Measurements from ENCODE around the gene FARSB.
"Not testable (repeated sequence)": the region's sequence is repeated elsewhere in the genome, so short reads cannot be mapped to it uniquely, and the experiment has no call there.

FARSB gene

DNA sequence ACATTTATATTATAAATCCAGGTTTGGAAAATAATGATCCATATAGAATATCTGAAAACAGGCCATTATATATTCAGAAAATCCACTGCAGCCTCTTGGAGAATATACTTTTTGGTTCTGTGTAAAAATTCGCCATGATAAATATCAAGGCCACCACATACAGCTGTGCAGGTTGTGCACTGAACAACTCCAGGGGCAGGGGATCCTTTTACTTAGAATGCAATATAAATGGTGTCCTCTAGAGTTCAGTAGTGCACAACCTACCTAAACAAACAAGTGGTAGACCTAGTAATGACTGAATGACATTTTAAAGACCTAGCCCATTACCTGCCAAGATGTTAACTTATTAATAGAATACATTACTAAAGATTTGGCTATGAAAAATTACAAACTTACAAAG is 37.9 kb upstream of the FARSB start:
- H3K4me3 ChIP-seq (ENCODE audit: low read depth, low read length), result no peak overlapping the region
- DNase-seq (ENCODE audit: low read depth), result peak; percentile 47
- TF ChIP-seq, protein P1, sequence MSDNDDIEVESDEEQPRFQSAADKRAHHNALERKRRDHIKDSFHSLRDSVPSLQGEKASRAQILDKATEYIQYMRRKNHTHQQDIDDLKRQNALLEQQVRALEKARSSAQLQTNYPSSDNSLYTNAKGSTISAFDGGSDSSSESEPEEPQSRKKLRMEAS (IDR thresholded peaks at IDR 0.05; ENCODE audit: low read depth, low read length), result no peak
- TF ChIP-seq POLR2A (IDR thresholded peaks at IDR 0.05; ENCODE audit: extremely low read depth, insufficient read length) (no peak), MYC (IDR thresholded peaks at IDR 0.05; ENCODE audit: low read depth, low read length) (no peak)
- TF ChIP-seq, protein P2, sequence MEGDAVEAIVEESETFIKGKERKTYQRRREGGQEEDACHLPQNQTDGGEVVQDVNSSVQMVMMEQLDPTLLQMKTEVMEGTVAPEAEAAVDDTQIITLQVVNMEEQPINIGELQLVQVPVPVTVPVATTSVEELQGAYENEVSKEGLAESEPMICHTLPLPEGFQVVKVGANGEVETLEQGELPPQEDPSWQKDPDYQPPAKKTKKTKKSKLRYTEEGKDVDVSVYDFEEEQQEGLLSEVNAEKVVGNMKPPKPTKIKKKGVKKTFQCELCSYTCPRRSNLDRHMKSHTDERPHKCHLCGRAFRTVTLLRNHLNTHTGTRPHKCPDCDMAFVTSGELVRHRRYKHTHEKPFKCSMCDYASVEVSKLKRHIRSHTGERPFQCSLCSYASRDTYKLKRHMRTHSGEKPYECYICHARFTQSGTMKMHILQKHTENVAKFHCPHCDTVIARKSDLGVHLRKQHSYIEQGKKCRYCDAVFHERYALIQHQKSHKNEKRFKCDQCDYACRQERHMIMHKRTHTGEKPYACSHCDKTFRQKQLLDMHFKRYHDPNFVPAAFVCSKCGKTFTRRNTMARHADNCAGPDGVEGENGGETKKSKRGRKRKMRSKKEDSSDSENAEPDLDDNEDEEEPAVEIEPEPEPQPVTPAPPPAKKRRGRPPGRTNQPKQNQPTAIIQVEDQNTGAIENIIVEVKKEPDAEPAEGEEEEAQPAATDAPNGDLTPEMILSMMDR (IDR thresholded peaks at IDR 0.05; ENCODE audit: low read depth, low read length), result no peak

DNA sequence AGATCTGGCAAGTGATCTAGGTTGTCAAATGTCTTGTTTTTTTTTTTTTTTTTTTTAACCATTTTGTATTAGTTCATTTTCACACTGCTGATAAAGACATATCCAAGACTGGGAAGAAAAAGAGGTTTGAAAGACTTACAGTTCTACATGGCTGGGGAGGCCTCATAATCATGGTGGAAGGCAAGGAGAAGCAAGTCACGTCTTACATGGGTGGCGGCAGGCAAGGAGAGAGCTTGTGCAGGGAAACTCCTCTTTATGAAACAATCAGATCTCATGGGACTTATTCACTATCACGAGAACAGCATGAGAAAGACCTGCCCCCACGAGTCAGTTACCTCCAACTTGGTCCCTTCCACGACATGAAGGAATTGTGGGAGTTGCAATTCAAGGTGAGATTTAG is 37.5 kb upstream of the FARSB start:
- H3K4me3 ChIP-seq (ENCODE audit: low read depth, low read length); DNase-seq (ENCODE audit: low read depth): not testable (repeated sequence)

DNA sequence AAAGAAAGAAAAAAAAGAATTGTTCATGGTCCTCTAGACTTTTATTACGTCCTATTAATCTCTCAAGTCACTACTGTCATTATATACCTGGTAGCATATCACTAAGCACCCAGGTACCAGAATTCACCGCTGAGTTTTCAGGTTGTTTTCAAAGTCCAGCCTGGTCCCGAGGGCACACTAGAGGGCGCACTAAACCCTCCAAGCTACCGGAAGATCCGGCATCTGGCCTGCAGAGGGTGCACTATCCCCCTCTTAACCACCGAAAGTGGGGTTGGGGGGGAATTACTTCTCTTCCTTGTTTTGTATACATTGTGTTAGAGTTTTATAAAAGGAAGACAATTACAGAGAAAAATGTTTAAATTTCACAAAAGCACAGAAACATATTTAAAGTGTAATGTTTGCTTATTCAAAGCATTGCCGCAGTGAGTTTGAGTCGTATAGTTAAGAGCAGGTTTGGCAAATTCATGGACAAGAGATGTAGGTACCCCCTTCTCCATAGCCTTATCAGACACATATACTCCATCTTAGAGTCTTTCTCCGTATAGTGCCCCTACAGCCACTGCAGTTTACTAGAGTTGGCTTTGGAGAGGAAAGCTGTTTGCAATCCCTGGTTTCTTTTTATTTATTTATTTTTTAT is 34.8 kb upstream of the FARSB start:
- TF ChIP-seq POLR2A (IDR thresholded peaks at IDR 0.05; ENCODE audit: extremely low read depth, insufficient read length) (no peak), MYC (IDR thresholded peaks at IDR 0.05; ENCODE audit: low read depth, low read length) (no peak)
- TF ChIP-seq, protein P2 (IDR thresholded peaks at IDR 0.05; ENCODE audit: low read depth, low read length), result peak; percentile 100
- TF ChIP-seq, protein P1 (IDR thresholded peaks at IDR 0.05; ENCODE audit: low read depth, low read length), result no peak
- DNase-seq (ENCODE audit: low read depth), result peak; percentile 87
- H3K4me3 ChIP-seq (ENCODE audit: low read depth, low read length), result no peak overlapping the region

DNA sequence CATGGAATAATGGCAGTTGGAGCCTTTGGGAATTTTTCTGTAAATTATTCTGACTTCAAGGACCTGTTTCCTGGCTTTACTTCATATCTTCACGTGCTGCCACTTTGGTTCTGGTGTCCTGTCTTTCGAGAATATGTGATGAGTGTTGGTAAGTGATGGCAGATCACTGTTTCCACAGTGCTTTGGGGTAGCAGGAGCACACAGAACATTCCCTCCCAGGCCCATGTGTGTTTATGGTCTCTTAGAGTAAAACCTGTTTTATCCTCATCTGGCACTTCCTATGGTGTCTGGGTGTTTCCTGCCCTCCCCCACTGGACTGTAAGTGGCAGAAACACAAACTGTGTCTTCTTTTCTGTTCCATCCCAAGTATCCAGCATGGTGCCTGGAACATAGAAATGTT is 33.4 kb upstream of the FARSB start:
- TF ChIP-seq POLR2A (IDR thresholded peaks at IDR 0.05; ENCODE audit: extremely low read depth, insufficient read length) (no peak), MYC (IDR thresholded peaks at IDR 0.05; ENCODE audit: low read depth, low read length) (no peak)
- TF ChIP-seq, protein P2 (IDR thresholded peaks at IDR 0.05; ENCODE audit: low read depth, low read length), result no peak
- H3K4me3 ChIP-seq (ENCODE audit: low read depth, low read length), result no peak overlapping the region
- DNase-seq (ENCODE audit: low read depth), result no peak

DNA sequence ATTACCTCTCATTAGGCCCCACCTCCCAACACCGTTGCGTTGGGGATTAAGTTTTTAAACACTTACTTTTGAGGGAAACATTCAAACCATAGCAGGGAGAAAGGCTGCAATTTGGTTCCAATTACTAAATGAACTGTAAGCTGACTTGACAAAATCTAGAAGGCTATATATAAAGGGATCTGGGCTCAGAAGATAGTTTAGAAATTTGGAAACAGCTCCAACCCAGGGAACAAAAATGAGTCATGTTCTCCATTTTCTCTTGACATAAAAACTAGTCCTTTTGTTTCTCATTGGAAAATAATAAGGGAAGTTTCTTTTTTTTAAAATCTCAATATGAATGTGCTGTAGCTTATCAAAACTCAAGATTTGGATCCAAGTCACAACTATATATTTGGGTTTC is 33.0 kb upstream of the FARSB start:
- TF ChIP-seq, protein P1 (IDR thresholded peaks at IDR 0.05; ENCODE audit: low read depth, low read length), result no peak
- TF ChIP-seq, protein P2 (IDR thresholded peaks at IDR 0.05; ENCODE audit: low read depth, low read length), result no peak
- TF ChIP-seq POLR2A (IDR thresholded peaks at IDR 0.05; ENCODE audit: extremely low read depth, insufficient read length) (no peak), MYC (IDR thresholded peaks at IDR 0.05; ENCODE audit: low read depth, low read length) (no peak)
- DNase-seq (ENCODE audit: low read depth), result no peak

DNA sequence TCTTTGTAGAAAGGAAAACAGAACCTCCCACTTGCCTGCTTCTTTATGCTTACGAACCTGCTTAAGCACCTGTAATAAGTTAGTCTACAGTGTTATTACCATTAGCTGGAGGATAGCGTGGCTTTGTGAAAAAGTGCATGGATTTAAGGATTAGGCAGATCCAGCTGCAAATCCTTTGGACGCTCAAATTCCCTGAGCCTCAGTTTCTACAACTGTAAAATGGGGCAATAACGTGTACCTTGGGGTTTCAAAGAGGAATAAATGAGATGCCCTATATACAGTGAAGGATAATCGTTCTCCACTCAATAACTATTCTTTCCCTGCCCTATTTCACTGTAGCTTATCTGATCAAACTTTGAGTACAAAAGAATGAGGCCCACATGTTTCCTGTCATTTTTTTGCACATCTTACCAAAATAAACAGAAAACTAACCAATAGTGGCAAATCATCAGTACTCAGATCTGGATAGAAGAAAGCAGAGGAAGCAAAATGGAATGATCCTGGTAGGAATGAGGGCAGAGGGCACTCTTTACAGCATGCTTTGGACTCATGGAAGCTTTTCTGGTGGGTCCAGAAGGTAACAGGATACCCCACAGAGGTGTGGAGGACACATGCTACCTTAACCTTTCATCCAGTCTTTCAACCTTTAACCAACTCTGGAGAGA is 30.3 kb upstream of the FARSB start:
- TF ChIP-seq, protein P1 (IDR thresholded peaks at IDR 0.05; ENCODE audit: low read depth, low read length), result no peak
- no peak for TF ChIP-seq POLR2A (IDR thresholded peaks at IDR 0.05; ENCODE audit: extremely low read depth, insufficient read length)
- TF ChIP-seq, protein P2 (IDR thresholded peaks at IDR 0.05; ENCODE audit: low read depth, low read length), result no peak
- TF ChIP-seq MYC (IDR thresholded peaks at IDR 0.05; ENCODE audit: low read depth, low read length), result no peak
- H3K4me3 ChIP-seq (ENCODE audit: low read depth, low read length), result no peak overlapping the region
- DNase-seq (ENCODE audit: low read depth), result no peak

More for the DNA sequence above, 33.0 kb upstream of the FARSB start:
- no peak overlapping the region for H3K4me3 ChIP-seq (ENCODE audit: low read depth, low read length)
